Stimulated activated CD8-positive, alpha-beta memory T cell treated with anti-CD3 and anti-CD28 coated beads, Interleukin-12 subunit alpha, Interleukin-12 subunit beta, amount 100 ng/mL, for 24 hours (primary cell): ENCODE measurements around the gene ARG2.

ENCODE experiments used
- DNase-seq: peaks from one replicate; pipeline ENCODE4 v3.0.0-alpha.2; 2020; ENCODE audit errors: extremely low read depth

ARG2 gene

GRCh38 chr14:67683842-67684241 lies 64.1 kb downstream of the ARG2 start:
- no peak for DNase-seq

GRCh38 chr14:67690011-67690410 lies 70.3 kb downstream of the ARG2 start:
- DNase-seq = no peak

DNA sequence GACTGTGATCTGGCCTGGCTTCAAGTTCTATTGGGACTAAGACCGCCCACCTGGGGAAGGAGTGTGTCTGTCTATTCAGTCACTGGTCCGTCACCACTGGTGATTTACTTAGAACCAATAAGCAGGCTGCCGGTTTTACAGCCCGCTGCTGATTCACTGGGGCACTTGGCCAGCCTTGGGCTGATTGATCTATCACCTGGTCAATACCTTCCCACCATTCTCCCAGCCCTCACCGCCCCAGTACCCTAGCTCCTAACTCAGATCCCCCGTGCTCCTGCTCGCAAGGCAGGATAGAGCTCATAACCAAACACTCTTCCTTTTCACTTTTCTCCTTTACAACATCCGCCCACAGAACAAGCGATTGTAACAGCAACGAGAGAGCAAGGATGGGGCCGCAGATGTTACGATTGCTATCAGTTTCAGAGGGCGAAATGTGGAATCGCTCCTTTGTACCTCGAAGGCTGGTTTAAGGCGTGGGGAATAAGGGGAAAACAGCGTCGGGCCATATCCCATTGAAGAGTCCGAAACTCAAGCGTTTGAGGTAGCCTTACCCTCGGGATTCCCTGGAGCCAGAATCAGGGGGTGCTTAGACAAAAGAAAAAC lies 75.2 kb downstream of the ARG2 start:
- peak; percentile 60 for DNase-seq

- DNase-seq = peak; percentile 59
These were observed 75.8 kb downstream of the ARG2 start, which contains the start of gene RDH11 for GRCh38 chr14:67695394-67695949. TSS of gene RDH11 (minus strand) at chr14:67695764. CDS start at chr14:67695703, 61 bp downstream.

- no peak for DNase-seq
These were observed 77.3 kb downstream of the ARG2 start for GRCh38 chr14:67697006-67697405.

DNA sequence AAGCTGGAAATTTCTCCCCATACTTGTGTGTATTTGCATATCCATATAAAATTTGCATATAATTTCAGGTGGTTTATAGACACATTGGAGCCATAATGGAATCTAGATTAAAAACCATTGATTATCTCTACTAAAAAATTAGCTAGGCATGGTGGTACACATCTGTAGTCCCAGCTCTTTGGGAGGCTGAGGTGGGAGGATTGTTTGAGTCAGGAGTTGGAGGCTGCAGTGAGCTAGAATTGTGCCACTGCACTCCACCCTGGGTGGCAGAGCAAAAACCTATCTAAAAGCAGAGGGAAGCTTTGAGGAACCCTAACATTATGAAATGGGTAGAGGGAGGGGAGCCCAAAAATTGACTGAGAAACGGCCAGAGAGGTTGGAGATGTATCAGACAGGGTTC lies 78.5 kb downstream of the ARG2 start:
- no peak for DNase-seq
